Omental fat pad (tissue), 4 donors: ENCODE results near the gene ECI1. TPM values are rescaled to one million over a fixed set of nuclear protein-coding genes. Genes with fewer than 3 reads are reported as not detected.

Source experiments
- ATAC-seq: fragments of 150-250 bp; one replicate; pipeline ENCODE4 v1.9.1; 2016; ENCODE audit warnings: mild to moderate bottlenecking, moderate library complexity; ENCODE audit not compliant: low FRiP score
- DNase-seq: peaks from one replicate; pipeline ENCODE4 v3.0.0-alpha.2; 2019; ENCODE audit warnings: low spot score
- CTCF ChIP-seq, 3 donors: fragments of 450-650 bp; IDR thresholded peaks; one replicate each; pipeline ENCODE4 v1.5.1; 2016 to 2017; ENCODE audit warnings: antibody characterized with exemption in 3 of 3, mild to moderate bottlenecking in 3 of 3, moderate library complexity in 2 of 3
- total RNA-seq, 4 donors: library from RNA; depleted of rRNA; stranded (reverse); fragments of >200 nt; gene quantifications; one replicate each; pipeline ENCODE4 v1.1.0, GENCODE V29; 2016

The ECI1 gene
- total RNA-seq, 4 donors from 2014 or later, result 26.2 to 66.5 (median 38.4) TPM

- ATAC-seq, result no peak
- TF ChIP-seq CTCF (IDR thresholded peaks at IDR 0.05), result no peak
- no peak for DNase-seq
These were observed 43.8 kb upstream of the ECI1 start for GRCh38 chr16:2295056-2295798.

DNA sequence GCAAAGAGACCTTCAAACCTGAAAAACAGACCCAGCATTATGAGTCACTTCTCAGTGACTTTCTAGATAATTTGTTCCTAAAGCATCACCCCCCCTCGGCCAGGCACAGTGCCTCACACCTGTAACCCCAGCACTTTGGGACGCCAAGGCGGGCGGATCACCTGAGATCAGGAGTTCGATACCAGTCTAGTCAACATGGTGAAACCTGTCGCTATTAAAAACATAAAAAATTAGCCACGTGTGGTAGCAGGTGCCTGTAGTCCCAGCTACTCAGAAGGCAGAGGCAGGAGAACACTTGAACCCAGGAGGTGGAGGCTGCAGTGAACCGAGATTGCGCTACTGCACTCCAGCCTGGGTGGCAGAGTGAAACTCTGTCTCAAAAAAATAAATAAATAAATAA, 40.8 kb upstream of the ECI1 start:
- DNase-seq, result no peak
- no peak for TF ChIP-seq CTCF (IDR thresholded peaks at IDR 0.05)
- ATAC-seq, result no peak

GRCh38 chr16:2289282-2289681, 37.9 kb upstream of the ECI1 start:
- DNase-seq (no peak), ATAC-seq (no peak)
- TF ChIP-seq CTCF (IDR thresholded peaks at IDR 0.05), result no peak

DNA sequence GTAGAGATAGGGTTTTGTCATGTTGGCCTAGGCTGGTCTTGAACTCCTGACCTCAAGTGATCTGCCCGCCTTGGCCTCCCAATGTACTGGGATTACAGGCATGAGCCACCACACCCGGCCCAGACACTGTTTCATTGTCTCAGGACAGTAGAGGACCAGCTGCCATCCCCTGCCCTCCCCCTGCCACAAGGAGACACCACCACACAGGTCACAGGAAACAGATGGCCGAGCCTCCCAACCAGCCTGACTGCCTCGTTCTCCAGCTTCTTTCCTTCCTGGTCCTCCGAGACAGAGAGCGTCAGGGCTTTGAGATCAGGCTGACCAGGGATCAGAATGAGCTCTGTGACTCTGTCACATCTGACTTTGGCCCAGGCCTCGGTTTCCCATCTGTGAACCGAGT, 37.3 kb upstream of the ECI1 start:
- ATAC-seq, result no peak

GRCh38 chr16:2287916-2288547, 36.6 kb upstream of the ECI1 start:
- DNase-seq (no peak), ATAC-seq (no peak)
- TF ChIP-seq CTCF (IDR thresholded peaks at IDR 0.05), result no peak

More for the DNA sequence above, 37.3 kb upstream of the ECI1 start:
- no peak for DNase-seq
- TF ChIP-seq CTCF (IDR thresholded peaks at IDR 0.05), result no peak

- DNase-seq, result no peak
- no peak for TF ChIP-seq CTCF (IDR thresholded peaks at IDR 0.05)
- no peak for ATAC-seq
These were observed 35.2 kb upstream of the ECI1 start for GRCh38 chr16:2286550-2286949.

DNA sequence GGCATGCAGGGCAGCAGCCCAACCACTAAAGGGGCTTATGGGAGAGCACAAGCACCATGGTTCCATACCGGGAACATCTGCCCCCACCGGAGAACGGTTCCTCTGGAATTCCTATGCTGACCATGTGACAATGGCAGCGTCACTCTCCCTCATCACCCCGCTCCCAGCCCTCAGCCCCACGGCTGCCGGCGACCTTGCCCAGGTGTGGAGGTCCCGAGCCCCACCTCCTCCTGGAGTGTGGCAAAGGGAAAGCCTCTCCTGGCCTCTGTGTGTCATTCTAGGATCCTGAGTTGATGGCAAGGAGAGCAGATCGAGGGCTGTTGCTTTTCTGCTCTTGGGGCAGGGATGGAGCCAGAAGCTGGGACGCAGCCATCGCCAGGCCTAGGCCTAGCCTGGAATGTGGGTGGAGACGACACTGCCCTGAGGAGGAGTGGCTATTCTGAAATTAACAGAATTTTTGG, 34.4 kb upstream of the ECI1 start:
- ATAC-seq, result no peak
- no peak for DNase-seq
- TF ChIP-seq CTCF (IDR thresholded peaks at IDR 0.05), result no peak
